Lung microvascular endothelial cell (primary cell): Measurements from ENCODE around the gene GEMIN8. TPM values are rescaled to one million over a fixed set of nuclear protein-coding genes. Genes with fewer than 3 reads are reported as not detected.

Experiments
- DNase-seq, 2 donors: peaks; one replicate each; pipeline versions ENCODE4 v3.0.0 to v3.0.0-alpha.2; 2010; ENCODE audit warnings: low read depth in 2 of 2
- total RNA-seq: library from RNA; depleted of rRNA; stranded (reverse); fragments of >200 nt; gene quantifications from 2 replicates; pipeline ENCODE4 v1.2.1, GENCODE V29; 2014

Gene GEMIN8
- total RNA-seq, result 8.1 and 12.2 TPM in 2 replicates

- DNase-seq, result peak; percentile 86 to 90
These were observed at the start of gene GEMIN8 for GRCh38 chrX:14029425-14030173. Gene GEMIN8 (minus strand): TSS chrX:14029892. CDS start chrX:14021478, 8,414 bp downstream.

- DNase-seq, result no peak
These were observed 46.9 kb upstream of the GEMIN8 start for GRCh38 chrX:14076639-14077038.

GRCh38 chrX:14073556-14073955 is 43.9 kb upstream of the GEMIN8 start:
- no peak for DNase-seq

GRCh38 chrX:14073071-14073470 is 43.4 kb upstream of the GEMIN8 start:
- no peak for DNase-seq

GRCh38 chrX:14065800-14066199 is 36.1 kb upstream of the GEMIN8 start:
- no peak for DNase-seq

GRCh38 chrX:14064626-14065432 is 35.1 kb upstream of the GEMIN8 start:
- no peak for DNase-seq

GRCh38 chrX:14062524-14062923 is 32.8 kb upstream of the GEMIN8 start:
- no peak for DNase-seq

GRCh38 chrX:14056206-14056605 is 26.5 kb upstream of the GEMIN8 start:
- DNase-seq, result no peak

GRCh38 chrX:14051416-14051815 is 21.7 kb upstream of the GEMIN8 start:
- DNase-seq, result peak in 1 of 2 donors; percentile 10

- no peak for DNase-seq
These were observed 21.0 kb upstream of the GEMIN8 start for GRCh38 chrX:14050709-14051108.

GRCh38 chrX:14043209-14043608 is 13.5 kb upstream of the GEMIN8 start:
- DNase-seq, result peak in 1 of 2 donors; percentile 9

GRCh38 chrX:14039344-14039743 is 9.7 kb upstream of the GEMIN8 start:
- DNase-seq, result peak; percentile 51 to 73

- no peak for DNase-seq
These were observed 8.8 kb upstream of the GEMIN8 start for GRCh38 chrX:14038375-14039085.

- DNase-seq, result peak; percentile 59 to 75
These were observed 2.7 kb upstream of the GEMIN8 start for GRCh38 chrX:14032406-14032805.

- DNase-seq, result peak; percentile 6 to 22
These were observed 460 bp upstream of the GEMIN8 start for GRCh38 chrX:14030174-14030530.

- peak in 1 of 2 donors; percentile 5 for DNase-seq
These were observed 660 bp downstream of the GEMIN8 start for GRCh38 chrX:14029039-14029424.

GRCh38 chrX:14028473-14028872 is 1.2 kb downstream of the GEMIN8 start:
- no peak for DNase-seq

GRCh38 chrX:14027511-14028019 is 2.1 kb downstream of the GEMIN8 start:
- peak; percentile 56 to 89 for DNase-seq

GRCh38 chrX:14027036-14027435 is 2.7 kb downstream of the GEMIN8 start:
- DNase-seq, result peak in 1 of 2 donors; percentile 21

GRCh38 chrX:14026121-14026520 is 3.6 kb downstream of the GEMIN8 start:
- DNase-seq, result no peak

- no peak for DNase-seq
These were observed 7.7 kb downstream of the GEMIN8 start for GRCh38 chrX:14022019-14022418.

- DNase-seq, result no peak
These were observed 12.3 kb downstream of the GEMIN8 start for GRCh38 chrX:14017399-14017798.
